Measurements from ENCODE around the gene MFRP.

The MFRP gene

GRCh38 chr11:119372260-119373058 lies 26.0 kb upstream of the MFRP start:
- peak; percentile 42 for DNase-seq

- no peak for DNase-seq
Observed at GRCh38 chr11:119371778-119372182, 25.3 kb upstream of the MFRP start.

DNA sequence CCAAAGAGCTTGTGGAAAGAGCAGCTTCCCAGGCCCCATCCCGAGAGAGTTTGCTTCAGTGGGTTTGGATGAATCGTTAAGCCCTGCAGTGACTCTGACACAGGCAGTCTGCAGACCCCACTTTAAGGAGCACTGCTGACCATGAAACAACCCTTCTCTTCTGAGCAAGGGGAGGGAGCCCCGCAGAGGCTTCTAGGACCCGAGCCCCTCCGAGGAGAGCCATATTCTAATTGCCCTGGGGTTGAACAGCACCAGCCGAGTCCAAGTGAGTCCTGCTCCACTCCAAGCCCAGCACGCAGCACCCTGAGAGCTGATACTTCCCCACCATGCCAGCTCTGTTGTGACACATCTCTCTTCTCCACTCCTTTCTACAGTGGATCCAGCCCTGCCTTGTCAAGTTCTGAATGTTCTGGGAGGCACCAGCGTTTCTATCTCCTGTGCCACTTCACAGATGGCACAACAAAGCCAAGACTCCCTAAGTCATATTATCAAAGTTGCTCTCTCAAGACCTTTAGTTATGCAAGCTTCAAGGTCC lies 24.6 kb upstream of the MFRP start:
- DNase-seq: no peak

GRCh38 chr11:119370486-119371046 lies 24.1 kb upstream of the MFRP start:
- DNase-seq: no peak

DNA sequence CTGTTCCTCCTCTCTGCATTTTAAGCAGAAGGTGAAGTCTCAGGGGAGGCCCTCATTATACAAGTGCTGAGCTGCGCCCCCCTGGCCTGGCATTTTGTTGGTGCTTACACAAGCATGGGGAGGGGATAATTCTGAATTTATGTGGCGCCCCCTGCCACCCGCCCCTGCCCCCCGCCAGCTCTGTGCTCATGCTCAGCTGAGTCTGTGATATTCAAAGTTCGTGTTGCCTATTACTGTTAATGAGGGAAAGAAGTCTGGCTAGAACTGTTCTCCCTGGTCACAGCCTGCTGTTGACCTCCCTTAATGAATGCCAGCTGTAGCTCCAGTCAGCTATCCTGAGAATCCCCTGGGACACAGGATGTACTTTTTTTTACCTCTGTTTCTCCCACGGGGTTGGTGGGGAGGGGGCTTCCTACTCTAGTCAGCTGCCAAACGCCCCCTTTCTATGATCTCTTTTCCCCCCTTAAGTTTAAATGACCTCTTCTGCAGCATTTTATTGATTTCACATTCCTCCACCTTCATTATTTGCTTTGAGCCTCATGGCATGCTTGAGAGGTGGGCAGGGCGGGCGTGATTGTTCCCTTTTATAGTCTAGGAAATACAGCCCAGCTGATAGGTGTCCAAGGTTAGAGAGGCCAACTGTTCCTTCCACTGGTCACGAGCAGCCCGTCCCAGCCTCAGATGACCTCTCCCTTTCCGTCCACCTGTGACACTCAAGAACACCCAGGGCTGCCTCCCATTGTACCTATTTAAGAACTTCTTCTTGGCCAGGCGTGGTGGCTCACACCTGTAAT lies 22.8 kb upstream of the MFRP start:
- DNase-seq: no peak

DNA sequence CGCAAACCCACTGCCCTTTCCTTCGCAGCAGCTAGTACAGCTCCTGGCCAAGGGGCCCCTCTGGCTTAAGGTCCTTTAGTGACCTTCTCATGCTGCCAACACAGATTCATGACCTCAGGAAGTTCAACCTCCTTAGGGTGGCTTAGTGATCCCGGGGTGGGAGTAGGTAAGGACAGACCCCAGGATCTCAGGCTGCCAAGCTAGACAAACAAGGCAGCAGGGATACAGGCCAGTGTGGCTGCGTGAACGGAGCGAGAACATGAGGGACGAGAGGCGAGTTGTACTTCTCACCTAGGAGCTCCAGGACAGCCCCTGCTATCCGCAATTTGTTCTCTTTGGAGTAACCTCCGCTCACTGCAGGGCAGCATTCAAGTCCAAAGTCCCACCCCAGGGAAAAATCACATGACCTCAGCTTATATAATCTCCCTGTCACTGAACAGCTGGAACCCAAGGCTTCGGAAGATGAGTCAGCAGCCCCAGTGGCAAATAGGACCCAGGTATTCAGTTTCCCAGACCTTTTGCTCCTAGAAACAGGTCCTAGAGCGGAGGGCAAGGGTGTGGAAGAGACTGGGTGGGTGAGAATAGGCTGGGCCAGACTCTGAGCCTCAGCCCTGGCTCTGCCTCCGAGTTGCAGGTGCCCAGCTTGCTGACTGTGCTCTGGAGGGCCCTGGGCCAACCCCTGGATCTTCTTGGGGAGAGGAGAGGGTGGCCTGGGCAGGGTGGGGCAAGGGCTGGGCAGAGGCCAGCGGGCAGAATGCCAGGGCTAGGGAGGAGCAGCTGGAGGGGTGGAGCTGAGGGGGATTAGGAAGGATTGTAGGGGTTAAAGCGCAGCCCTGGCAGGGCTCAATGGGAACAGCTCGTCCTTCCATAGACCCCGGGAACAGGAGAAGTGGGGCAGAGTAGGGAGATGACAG lies 21.9 kb upstream of the MFRP start:
- DNase-seq: no peak

DNA sequence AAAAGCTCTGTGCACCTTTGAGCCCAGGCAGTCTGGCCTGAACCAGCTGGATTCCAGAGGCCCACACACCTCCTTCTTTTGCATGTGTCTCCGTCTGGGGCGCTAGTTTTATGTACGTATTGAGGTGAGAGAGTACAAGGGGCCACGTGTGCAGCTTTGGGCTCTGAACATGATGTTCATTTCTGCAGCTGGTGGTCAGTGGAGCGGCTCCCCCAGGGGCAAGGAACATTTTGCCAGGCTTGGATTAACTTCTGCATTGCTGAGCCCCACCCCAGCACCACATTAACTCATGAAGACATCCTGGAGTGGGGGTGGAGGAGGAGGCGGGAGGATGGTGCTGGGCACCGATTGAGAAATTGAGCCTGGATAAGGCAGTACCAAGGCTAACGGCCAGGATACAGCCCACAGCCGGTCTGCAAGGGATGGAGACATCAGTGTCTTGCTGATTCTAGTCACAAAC lies 21.2 kb upstream of the MFRP start:
- DNase-seq: no peak

DNA sequence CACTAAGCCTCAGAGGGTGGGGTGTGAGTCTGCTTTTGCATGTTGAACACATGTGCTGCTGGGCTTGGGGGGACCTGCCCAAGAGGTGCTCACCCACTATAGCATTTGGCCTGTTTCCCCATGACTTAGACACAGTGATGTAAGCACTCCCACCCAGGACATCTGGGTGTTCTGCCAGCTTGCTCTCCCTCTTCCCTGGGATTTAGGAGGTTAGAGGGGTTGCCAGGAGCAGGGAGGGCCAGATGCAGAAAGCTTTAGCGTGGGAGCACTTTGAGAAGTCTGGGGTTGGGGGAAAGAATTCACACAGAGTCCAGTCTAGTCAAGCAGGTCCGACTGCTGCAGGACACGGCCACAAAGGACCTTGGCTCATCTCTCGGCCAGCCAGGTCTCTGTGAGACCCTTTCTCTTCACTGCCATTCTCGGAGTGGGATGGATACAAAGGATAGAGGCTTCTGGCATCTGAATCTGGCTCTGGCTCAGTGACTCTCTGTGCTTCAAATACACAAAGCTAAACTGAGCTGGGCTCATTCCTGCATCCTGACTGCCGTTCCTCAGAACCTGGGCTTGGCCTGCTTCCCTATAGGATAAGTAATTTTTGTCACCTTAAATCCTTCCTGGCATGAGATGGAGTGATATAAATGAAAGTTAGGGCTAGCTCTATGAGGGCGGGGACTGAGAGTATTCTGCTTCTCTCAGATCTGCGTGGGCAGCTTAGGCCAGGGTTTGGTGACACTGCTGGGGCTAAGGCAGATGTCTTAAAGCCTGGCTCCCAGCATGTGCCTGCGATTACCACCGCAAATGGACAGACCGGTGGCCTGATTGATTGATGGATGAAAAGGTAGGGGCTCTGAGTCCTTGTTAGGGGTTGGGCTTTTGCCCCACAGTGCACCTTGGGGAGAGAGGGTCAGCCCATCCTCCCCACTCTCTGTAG lies 20.4 kb upstream of the MFRP start:
- DNase-seq: no peak

DNA sequence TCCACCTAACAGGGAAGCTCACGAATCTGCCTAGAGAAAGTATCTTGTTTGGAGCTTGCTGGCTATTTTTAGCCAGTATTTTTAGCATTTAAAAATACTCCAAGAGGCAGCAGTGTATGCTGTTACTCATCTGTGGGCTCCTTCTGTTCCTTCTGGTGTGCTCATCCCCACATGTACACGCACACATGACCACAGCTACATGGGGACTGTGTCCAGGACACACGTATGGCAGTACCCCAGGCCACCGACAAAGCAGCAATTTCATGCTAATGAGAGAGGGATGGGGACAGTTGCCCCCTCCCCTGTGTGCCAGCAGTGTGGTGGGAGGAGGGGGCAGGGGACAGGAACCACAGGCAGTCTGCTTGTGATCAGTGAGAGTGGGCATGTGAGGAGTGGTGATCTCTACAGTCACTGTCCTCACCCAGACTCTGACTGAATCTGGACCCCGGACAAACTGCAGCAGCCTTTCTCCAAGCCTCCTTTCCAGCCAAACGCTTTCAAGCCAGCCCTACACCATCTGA lies 18.6 kb upstream of the MFRP start:
- DNase-seq: no peak

DNA sequence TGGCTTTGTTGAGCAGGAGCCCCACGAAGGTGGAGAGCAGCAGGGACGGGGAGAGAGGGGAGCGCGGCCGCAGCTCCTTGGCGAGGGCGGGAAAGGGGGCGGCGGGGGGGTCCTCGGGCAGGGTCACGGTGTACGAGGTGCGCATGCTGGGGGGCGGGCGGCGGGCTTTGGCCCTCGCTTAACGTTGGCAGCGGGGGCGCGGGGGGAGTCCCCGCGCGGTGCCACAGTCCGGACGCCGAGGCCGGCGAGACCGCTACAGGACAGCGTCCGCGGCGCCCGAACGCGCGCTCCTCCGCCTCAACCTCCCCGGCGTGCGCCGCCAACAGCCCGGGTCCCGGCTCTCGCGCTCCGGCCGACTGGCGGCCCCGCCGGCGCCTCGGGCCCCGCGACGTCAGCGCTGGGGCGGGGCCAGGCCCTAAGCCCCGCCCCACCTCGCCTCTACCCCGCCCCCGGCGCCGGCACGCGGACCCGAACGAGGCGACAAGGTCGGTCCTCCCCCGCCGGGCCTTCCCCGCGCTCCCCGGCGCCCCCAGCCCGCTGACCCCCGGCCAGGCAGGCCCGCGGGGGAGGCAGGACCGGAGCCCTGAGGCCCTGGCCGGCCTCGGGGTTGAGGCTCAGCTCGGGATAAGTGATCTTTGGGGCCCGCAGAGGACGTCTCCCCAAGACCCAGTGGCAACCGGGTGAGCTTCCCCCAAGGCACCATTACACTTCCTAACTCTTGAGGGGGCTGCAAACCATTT lies 17.5 kb upstream of the MFRP start:
- peak; percentile 86 for DNase-seq

GRCh38 chr11:119363081-119363850 lies 16.8 kb upstream of the MFRP start:
- no peak for DNase-seq

GRCh38 chr11:119362741-119363080 lies 16.2 kb upstream of the MFRP start:
- no peak for DNase-seq

DNA sequence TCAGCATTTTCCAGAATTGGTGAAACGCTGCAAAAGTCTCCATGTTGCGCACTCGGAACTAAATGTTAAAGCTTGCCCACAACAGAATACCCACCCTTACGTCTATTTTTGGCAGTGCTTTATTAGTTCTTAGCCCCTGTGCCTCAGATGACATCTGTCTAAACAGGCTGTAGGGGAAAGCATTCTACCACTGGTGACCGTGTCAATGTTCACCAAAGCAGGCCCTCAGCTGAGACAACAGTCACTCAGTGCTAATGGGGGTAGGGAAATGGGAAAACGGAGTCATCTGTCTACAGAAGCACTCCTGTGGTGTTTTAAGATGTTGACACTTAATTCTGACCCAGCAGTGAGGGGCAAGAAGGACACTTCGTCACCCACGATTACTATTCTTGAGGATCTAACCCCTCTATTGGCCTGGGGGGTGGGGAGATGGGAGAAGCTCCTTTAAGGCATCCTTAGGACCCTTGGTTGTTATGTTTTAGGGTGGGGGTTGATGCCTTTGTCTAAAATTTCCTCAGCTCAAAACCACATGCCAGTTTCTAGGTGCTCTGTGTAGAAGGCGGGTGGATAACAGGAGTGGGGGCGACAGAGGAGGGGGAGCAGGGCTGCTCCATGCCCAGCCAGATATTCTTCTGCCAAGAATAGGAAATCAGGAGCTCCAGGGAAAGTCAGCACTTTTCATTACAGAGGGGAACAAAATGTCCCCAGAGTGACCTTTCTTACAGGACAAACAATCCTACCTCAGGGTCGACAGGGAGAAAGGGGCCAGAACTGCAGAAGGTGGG lies 15.6 kb upstream of the MFRP start:
- no peak for DNase-seq

DNA sequence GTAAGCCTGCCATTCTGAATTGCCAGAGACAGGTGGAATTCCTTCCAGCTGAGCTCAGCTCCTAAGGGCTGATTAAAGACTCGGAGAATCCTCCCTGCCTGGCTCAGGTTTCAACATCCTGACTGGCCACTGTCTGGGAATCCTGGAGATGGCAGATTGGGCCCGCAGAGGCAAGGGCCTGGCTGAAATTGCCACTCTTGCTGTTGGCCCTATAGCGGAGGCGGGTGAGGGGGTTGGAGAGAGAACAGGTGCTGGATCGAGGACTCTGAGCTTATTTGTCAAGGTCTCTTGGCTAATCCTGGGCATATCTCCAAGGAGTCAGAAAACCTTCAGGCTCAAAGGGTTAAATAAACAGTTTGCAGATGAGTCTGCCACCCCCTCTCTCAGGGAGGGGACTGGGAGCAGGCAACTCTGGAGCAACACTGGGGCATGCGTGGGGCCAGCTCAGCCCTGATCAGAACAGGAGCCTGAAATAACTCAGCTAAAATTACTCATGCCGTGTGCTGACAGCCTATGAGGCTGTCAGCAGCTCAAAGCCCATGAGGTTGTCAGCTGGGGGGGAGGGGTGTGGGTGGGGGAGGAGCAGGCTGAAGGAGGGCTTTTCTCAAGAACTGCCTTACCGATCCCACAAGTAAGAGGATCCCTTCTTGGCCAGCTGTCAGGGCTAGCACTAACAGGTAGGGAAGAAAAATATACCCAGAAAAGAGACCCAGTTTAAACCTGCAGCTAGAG lies 14.7 kb upstream of the MFRP start:
- peak; percentile 76 for DNase-seq

- no peak for DNase-seq
Observed at GRCh38 chr11:119359365-119360214, 13.1 kb upstream of the MFRP start.

- DNase-seq: no peak
Observed at GRCh38 chr11:119357074-119357473, 10.6 kb upstream of the MFRP start.
